Measurements from ENCODE around the gene FGF14.

The FGF14 gene

GRCh38 chr13:102260256-102260655 is 141.6 kb downstream of the FGF14 start:
- H3K4me3 ChIP-seq (ENCODE audit: low read depth, low read length): no peak overlapping the region

GRCh38 chr13:102255409-102255808 is 146.4 kb downstream of the FGF14 start:
- no peak overlapping the region for H3K4me3 ChIP-seq (ENCODE audit: low read depth, low read length)

GRCh38 chr13:102251817-102252216 is 150.0 kb downstream of the FGF14 start:
- no peak overlapping the region for H3K4me3 ChIP-seq (ENCODE audit: low read depth, low read length)

- no peak overlapping the region for H3K4me3 ChIP-seq (ENCODE audit: low read depth, low read length)
Observed at GRCh38 chr13:102250448-102250847, 151.4 kb downstream of the FGF14 start.

- H3K4me3 ChIP-seq (ENCODE audit: low read depth, low read length): no peak overlapping the region
Observed at GRCh38 chr13:102244607-102245227, 157.1 kb downstream of the FGF14 start.

- no peak overlapping the region for H3K4me3 ChIP-seq (ENCODE audit: low read depth, low read length)
Observed at GRCh38 chr13:102240110-102240509, 161.7 kb downstream of the FGF14 start.

- H3K4me3 ChIP-seq (ENCODE audit: low read depth, low read length): no peak overlapping the region
Observed at GRCh38 chr13:102237230-102237629, 164.6 kb downstream of the FGF14 start.

- no peak overlapping the region for H3K4me3 ChIP-seq (ENCODE audit: low read depth, low read length)
Observed at GRCh38 chr13:102236830-102237229, 165.0 kb downstream of the FGF14 start.

- no peak overlapping the region for H3K4me3 ChIP-seq (ENCODE audit: low read depth, low read length)
Observed at GRCh38 chr13:102236341-102236740, 165.5 kb downstream of the FGF14 start.

GRCh38 chr13:102235689-102236088 is 166.2 kb downstream of the FGF14 start:
- no peak overlapping the region for H3K4me3 ChIP-seq (ENCODE audit: low read depth, low read length)

GRCh38 chr13:102234618-102235017 is 167.2 kb downstream of the FGF14 start:
- no peak overlapping the region for H3K4me3 ChIP-seq (ENCODE audit: low read depth, low read length)

- no peak overlapping the region for H3K4me3 ChIP-seq (ENCODE audit: low read depth, low read length)
Observed at GRCh38 chr13:102233566-102234208, 168.2 kb downstream of the FGF14 start.

- H3K4me3 ChIP-seq (ENCODE audit: low read depth, low read length): no peak overlapping the region
Observed at GRCh38 chr13:102231479-102231878, 170.4 kb downstream of the FGF14 start.

GRCh38 chr13:102227741-102228140 is 174.1 kb downstream of the FGF14 start:
- no peak overlapping the region for H3K4me3 ChIP-seq (ENCODE audit: low read depth, low read length)

- no peak overlapping the region for H3K4me3 ChIP-seq (ENCODE audit: low read depth, low read length)
Observed at GRCh38 chr13:102226591-102226990, 175.3 kb downstream of the FGF14 start.

GRCh38 chr13:102225892-102226291 is 176.0 kb downstream of the FGF14 start:
- H3K4me3 ChIP-seq (ENCODE audit: low read depth, low read length): no peak overlapping the region

- H3K4me3 ChIP-seq (ENCODE audit: low read depth, low read length): no peak overlapping the region
Observed at GRCh38 chr13:102220681-102221228, 181.1 kb downstream of the FGF14 start.

- H3K4me3 ChIP-seq (ENCODE audit: low read depth, low read length): no peak overlapping the region
Observed at GRCh38 chr13:102214956-102215355, 186.9 kb downstream of the FGF14 start.

- H3K4me3 ChIP-seq (ENCODE audit: low read depth, low read length): no peak overlapping the region
Observed at GRCh38 chr13:102212729-102213128, 189.1 kb downstream of the FGF14 start.

- H3K4me3 ChIP-seq (ENCODE audit: low read depth, low read length): no peak overlapping the region
Observed at GRCh38 chr13:102208347-102208746, 193.5 kb downstream of the FGF14 start.

GRCh38 chr13:102207680-102208342 is 194.0 kb downstream of the FGF14 start:
- no peak overlapping the region for H3K4me3 ChIP-seq (ENCODE audit: low read depth, low read length)

GRCh38 chr13:102203718-102204117 is 198.1 kb downstream of the FGF14 start:
- no peak overlapping the region for H3K4me3 ChIP-seq (ENCODE audit: low read depth, low read length)
